ENCODE measurements around the gene CTPS2. TPM values are rescaled to one million over a fixed set of nuclear protein-coding genes. Genes with fewer than 3 reads are reported as not detected.

The CTPS2 gene
- total and polyA plus RNA-seq, 10 of the 15 experiments (the other 5 are each of a cell fraction or from before 2014, with no cell fraction given), result 5.9 to 17.8 (median 14.2) TPM

- TF ChIP-seq MEF2B (IDR thresholded peaks at IDR 0.05; ENCODE audit: partially characterized antibody, poor library complexity, severe bottlenecking) (peak; percentile 91), PRDM15 (CRISPR knock-in tag; IDR thresholded peaks at IDR 0.05) (no peak), GATAD2B (conservative IDR thresholded peaks at IDR 0.05; ENCODE audit: low read depth) (peak; percentile 74; the same call in 1 of the 2 replicates), EGR1 (IDR thresholded peaks at IDR 0.05; ENCODE audit: borderline replicate concordance in 1 of 2, low read depth in 2 of 2, low read length in 2 of 2) (peak in 1 of 2 experiments; percentile 22; a peak in 1 of 3 replicates)
- TF ChIP-seq, protein P1, sequence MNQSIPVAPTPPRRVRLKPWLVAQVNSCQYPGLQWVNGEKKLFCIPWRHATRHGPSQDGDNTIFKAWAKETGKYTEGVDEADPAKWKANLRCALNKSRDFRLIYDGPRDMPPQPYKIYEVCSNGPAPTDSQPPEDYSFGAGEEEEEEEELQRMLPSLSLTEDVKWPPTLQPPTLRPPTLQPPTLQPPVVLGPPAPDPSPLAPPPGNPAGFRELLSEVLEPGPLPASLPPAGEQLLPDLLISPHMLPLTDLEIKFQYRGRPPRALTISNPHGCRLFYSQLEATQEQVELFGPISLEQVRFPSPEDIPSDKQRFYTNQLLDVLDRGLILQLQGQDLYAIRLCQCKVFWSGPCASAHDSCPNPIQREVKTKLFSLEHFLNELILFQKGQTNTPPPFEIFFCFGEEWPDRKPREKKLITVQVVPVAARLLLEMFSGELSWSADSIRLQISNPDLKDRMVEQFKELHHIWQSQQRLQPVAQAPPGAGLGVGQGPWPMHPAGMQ (IDR thresholded peaks at IDR 0.05; ENCODE audit: borderline replicate concordance), result no peak
Observed at GRCh38 chrX:16719334-16720084, 7.0 kb upstream of the CTPS2 start, which contains the start of gene SYAP1 (continued).
